Vagina (tissue), 2 donors: ENCODE results near the gene P2RY11.

ENCODE experiments used
- POLR2A ChIP-seq, 2 donors: fragments of 450-650 bp; IDR thresholded peaks; one replicate each; pipeline ENCODE4 v1.6.1; 2017; ENCODE audit warnings: antibody characterized with exemption in 2 of 2, mild to moderate bottlenecking in 2 of 2, moderate library complexity in 2 of 2
- POLR2AphosphoS5 ChIP-seq, 2 donors: sonication (generic); formaldehyde crosslinking; IDR thresholded peaks; one replicate each; pipeline ENCODE4 v1.9.0; 2017; ENCODE audit warnings: antibody characterized with exemption in 2 of 2, mild to moderate bottlenecking in 2 of 2, low read depth in 1 of 2; ENCODE audit not compliant: insufficient read depth in 1 of 2

DNA sequence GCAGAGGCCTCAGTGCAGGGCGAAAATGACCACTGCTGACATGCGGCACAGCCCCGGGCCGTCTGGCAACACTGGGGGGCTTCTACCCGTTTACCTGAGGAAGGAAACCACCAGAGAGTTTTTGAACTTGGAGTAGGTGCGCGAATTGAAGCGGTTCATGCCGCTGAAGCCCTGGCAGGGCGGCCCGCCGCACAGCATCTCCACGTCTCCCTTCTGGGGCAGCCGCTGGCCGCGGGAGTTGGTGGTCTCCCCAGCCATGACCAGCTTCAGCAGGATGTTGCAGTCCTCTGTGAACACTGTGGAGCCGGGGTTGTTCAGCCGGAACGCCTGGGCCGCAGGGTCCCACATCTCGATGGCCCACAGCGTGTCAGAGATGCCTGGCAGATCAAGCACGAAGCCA lies 28.5 kb downstream of the P2RY11 start:
- no peak for TF ChIP-seq POLR2A (IDR thresholded peaks at IDR 0.05)
- TF ChIP-seq POLR2AphosphoS5 (IDR thresholded peaks at IDR 0.05; ENCODE audit: insufficient read depth in 1 of 2, low read depth in 1 of 2), result no peak
